ENCODE data around the gene RSPRY1.

GRCh38 chr16:57264950-57265371, 78.8 kb downstream of the RSPRY1 start:
- no peak for TF ChIP-seq SIN3A (IDR thresholded peaks at IDR 0.05; ENCODE audit: borderline replicate concordance, insufficient read depth, low read length)
- TF ChIP-seq POLR2AphosphoS5 (IDR thresholded peaks at IDR 0.05; ENCODE audit: low read depth, low read length): no peak
- no peak for TF ChIP-seq REST (IDR thresholded peaks at IDR 0.05; ENCODE audit: insufficient read depth in 1 of 2, low read depth in 2 of 2, low read length in 2 of 2)
